ENCODE results near the gene PRKCA. TPM values are rescaled to one million over a fixed set of nuclear protein-coding genes. Genes with fewer than 3 reads are reported as not detected.

Gene PRKCA
- total RNA-seq, 3 donors from 2014 or later, result 5.1 to 10.5 (median 6.6) TPM

- Histone ChIP-seq H3K27ac (no peak overlapping the region), H3K36me3 (no peaks in the 10 kb centered on the region), H3K9me3 (no peaks in the 10 kb centered on the region), H3K27me3 (no peaks in the 10 kb centered on the region), H3K4me3 (no peak overlapping the region), H3K4me1 (no peaks in the 10 kb centered on the region)
- TF ChIP-seq CTCF (IDR thresholded peaks at IDR 0.05), result no peak
- no peak for TF ChIP-seq POLR2A (IDR thresholded peaks at IDR 0.05)
- no peak for TF ChIP-seq POLR2AphosphoS5 (IDR thresholded peaks at IDR 0.05)
- DNase-seq (ENCODE audit: low spot score in 2 of 2), result no peak
- intact Hi-C loops (cut with DNase I; ENCODE audit: low total_unique reads), result no loop called here
Measured at GRCh38 chr17:66496306-66496705, 193.9 kb downstream of the PRKCA start.

GRCh38 chr17:66498580-66498979, 196.2 kb downstream of the PRKCA start:
- Histone ChIP-seq H3K27me3 (no peaks in the 10 kb centered on the region), H3K9me3 (no peaks in the 10 kb centered on the region), H3K4me1 (no peaks in the 10 kb centered on the region), H3K36me3 (no peaks in the 10 kb centered on the region), H3K4me3 (no peak overlapping the region), H3K27ac (no peak overlapping the region)
- no peak for DNase-seq (ENCODE audit: low spot score in 2 of 2)
- intact Hi-C loops (cut with DNase I; ENCODE audit: low total_unique reads), result no loop called here
- TF ChIP-seq CTCF (IDR thresholded peaks at IDR 0.05) (no peak), POLR2AphosphoS5 (IDR thresholded peaks at IDR 0.05) (no peak)

- no peak overlapping the region for H3K4me3 ChIP-seq
- intact Hi-C loops (cut with DNase I; ENCODE audit: low total_unique reads), result no loop called here
- H3K27ac ChIP-seq, result no peak overlapping the region
- no peaks in the 10 kb centered on the region for H3K9me3 ChIP-seq
- no peaks in the 10 kb centered on the region for H3K27me3 ChIP-seq
- H3K36me3 ChIP-seq, result no peaks in the 10 kb centered on the region
- TF ChIP-seq POLR2A (IDR thresholded peaks at IDR 0.05), result no peak
- no peak for TF ChIP-seq POLR2AphosphoS5 (IDR thresholded peaks at IDR 0.05)
- TF ChIP-seq CTCF (IDR thresholded peaks at IDR 0.05), result no peak
- no peak for DNase-seq (ENCODE audit: low spot score in 2 of 2)
- H3K4me1 ChIP-seq, result no peaks in the 10 kb centered on the region
Measured at GRCh38 chr17:66506641-66507040, 204.2 kb downstream of the PRKCA start.

GRCh38 chr17:66507103-66507923, 204.9 kb downstream of the PRKCA start:
- no peaks in the 10 kb centered on the region for H3K27me3 ChIP-seq
- no peaks in the 10 kb centered on the region for H3K9me3 ChIP-seq
- no peak for TF ChIP-seq CTCF (IDR thresholded peaks at IDR 0.05)
- TF ChIP-seq POLR2AphosphoS5 (IDR thresholded peaks at IDR 0.05), result no peak
- no peak for TF ChIP-seq POLR2A (IDR thresholded peaks at IDR 0.05)
- H3K4me3 ChIP-seq, result no peak overlapping the region
- no peak overlapping the region for H3K27ac ChIP-seq
- H3K36me3 ChIP-seq, result no peaks in the 10 kb centered on the region
- DNase-seq (ENCODE audit: low spot score in 2 of 2), result no peak
- intact Hi-C loops (cut with DNase I; ENCODE audit: low total_unique reads), result no loop called here
- H3K4me1 ChIP-seq, result no peaks in the 10 kb centered on the region

- no peaks in the 10 kb centered on the region for H3K27me3 ChIP-seq
- DNase-seq (ENCODE audit: low spot score in 2 of 2), result no peak
- H3K36me3 ChIP-seq, result no peaks in the 10 kb centered on the region
- H3K9me3 ChIP-seq, result no peaks in the 10 kb centered on the region
- H3K4me1 ChIP-seq, result no peaks in the 10 kb centered on the region
- intact Hi-C loops (cut with DNase I; ENCODE audit: low total_unique reads), result no loop called here
- TF ChIP-seq CTCF (IDR thresholded peaks at IDR 0.05) (no peak), POLR2AphosphoS5 (IDR thresholded peaks at IDR 0.05) (no peak), POLR2A (IDR thresholded peaks at IDR 0.05) (no peak)
- H3K27ac ChIP-seq, result no peak overlapping the region
- no peak overlapping the region for H3K4me3 ChIP-seq
Measured at GRCh38 chr17:66507982-66508760, 205.8 kb downstream of the PRKCA start.
